HTERT RPE-1 (cell line): ENCODE measurements around the gene NDST1.

ENCODE experiments used
- in situ Hi-C: fragments of 300-500 bp; cut with MboI; formaldehyde crosslinking; loops from 4 replicates; pipeline ENCODE4 v1.14.3; 2020; ENCODE audit warnings: low sequenced_read_pairs

NDST1 gene

GRCh38 chr5:150601491-150602345 is 93.8 kb downstream of the NDST1 start:
- in situ Hi-C loops: no loop called here

GRCh38 chr5:150603052-150603451 is 95.1 kb downstream of the NDST1 start:
- in situ Hi-C loops: no loop called here

GRCh38 chr5:150603491-150603890 is 95.6 kb downstream of the NDST1 start:
- in situ Hi-C loops: no loop called here

GRCh38 chr5:150604010-150604409 is 96.1 kb downstream of the NDST1 start:
- in situ Hi-C loops: no loop called here

GRCh38 chr5:150604894-150605440 is 97.0 kb downstream of the NDST1 start:
- in situ Hi-C loops: no loop called here

- in situ Hi-C loops: no loop called here
These were observed 97.6 kb downstream of the NDST1 start for GRCh38 chr5:150605546-150605945.

- in situ Hi-C loops: no loop called here
These were observed 98.5 kb downstream of the NDST1 start for GRCh38 chr5:150606476-150606875.

GRCh38 chr5:150607105-150607504 is 99.2 kb downstream of the NDST1 start:
- in situ Hi-C loops: no loop called here
